Cardiac muscle cell (in vitro differentiated cells and primary cell): ENCODE results near the gene ESPN. TPM values are rescaled to one million over a fixed set of nuclear protein-coding genes. Genes with fewer than 3 reads are reported as not detected.
A peak's percentile ranks its signal among the peaks of the same experiment; 100 is the strongest.
"Not testable (repeated sequence)": the region's sequence is repeated elsewhere in the genome, so short reads cannot be mapped to it uniquely, and the experiment has no call there.

Experiments
- DNase-seq, 2 donors: peaks; one replicate each; pipeline versions ENCODE4 v3.0.0 to v3.0.0-alpha.2; 2010 to 2017; ENCODE audit warnings: low read depth in 1 of 2, low spot score in 1 of 2
- H3K27ac ChIP-seq: fragments of 200-600 bp; sonication (generic); 2 replicates; pipeline ENCODE4 v1.5.1; 2016
- H3K27me3 ChIP-seq: fragments of 200-600 bp; sonication (generic); 2 replicates; pipeline ENCODE4 v1.6.0; 2016; ENCODE audit warnings: control low read depth
- H3K36me3 ChIP-seq: fragments of 200-600 bp; sonication (generic); 2 replicates; pipeline ENCODE4 v1.5.1; 2016; ENCODE audit warnings: control low read depth
- H3K4me1 ChIP-seq: fragments of 200-600 bp; sonication (generic); 2 replicates; pipeline ENCODE4 v1.8.1; 2017; ENCODE audit warnings: low read depth, mild to moderate bottlenecking, mixed run types
- H3K4me3 ChIP-seq: fragments of 200-600 bp; sonication (generic); 2 replicates; pipeline ENCODE4 v1.5.1; 2016; ENCODE audit warnings: mild to moderate bottlenecking
- H3K9me3 ChIP-seq: fragments of 200-600 bp; sonication (generic); 2 replicates; pipeline ENCODE4 v1.5.1; 2017; ENCODE audit warnings: low read depth, mild to moderate bottlenecking, control low read depth
- polyA plus RNA-seq: library from polyadenylated mRNA; unstranded; fragments of >200 nt; fragmentation: Nextera tagmentation; extraction: Ambion mirVana; gene quantifications from 2 replicates; pipeline ENCODE4 v1.2.1, GENCODE V29; 2016
- total RNA-seq: library from RNA; depleted of rRNA; stranded (reverse); fragments of >200 nt; gene quantifications from 2 replicates; pipeline ENCODE4 v1.2.3, GENCODE V29; 2016
- TF ChIP-seq, protein P1 (sequence below): IDR thresholded peaks from 2 replicates; pipeline ENCODE4 v1.5.1; 2012; ENCODE audit warnings: low read depth, mild to moderate bottlenecking, low read length

The ESPN gene
- total and polyA plus RNA-seq, 2 experiments from 2014 or later: 8.0 to 18.1 TPM

GRCh38 chr1:6450943-6451373 lies 26.4 kb downstream of the ESPN start:
- Histone ChIP-seq H3K36me3 (no peaks in the 10 kb centered on the region), H3K4me3 (no peak overlapping the region), H3K27ac (no peak overlapping the region), H3K27me3 (peaks cover 33% of the 10 kb centered on the region), H3K4me1 (no peaks in the 10 kb centered on the region), H3K9me3 (no peaks in the 10 kb centered on the region)
- TF ChIP-seq, protein P1, sequence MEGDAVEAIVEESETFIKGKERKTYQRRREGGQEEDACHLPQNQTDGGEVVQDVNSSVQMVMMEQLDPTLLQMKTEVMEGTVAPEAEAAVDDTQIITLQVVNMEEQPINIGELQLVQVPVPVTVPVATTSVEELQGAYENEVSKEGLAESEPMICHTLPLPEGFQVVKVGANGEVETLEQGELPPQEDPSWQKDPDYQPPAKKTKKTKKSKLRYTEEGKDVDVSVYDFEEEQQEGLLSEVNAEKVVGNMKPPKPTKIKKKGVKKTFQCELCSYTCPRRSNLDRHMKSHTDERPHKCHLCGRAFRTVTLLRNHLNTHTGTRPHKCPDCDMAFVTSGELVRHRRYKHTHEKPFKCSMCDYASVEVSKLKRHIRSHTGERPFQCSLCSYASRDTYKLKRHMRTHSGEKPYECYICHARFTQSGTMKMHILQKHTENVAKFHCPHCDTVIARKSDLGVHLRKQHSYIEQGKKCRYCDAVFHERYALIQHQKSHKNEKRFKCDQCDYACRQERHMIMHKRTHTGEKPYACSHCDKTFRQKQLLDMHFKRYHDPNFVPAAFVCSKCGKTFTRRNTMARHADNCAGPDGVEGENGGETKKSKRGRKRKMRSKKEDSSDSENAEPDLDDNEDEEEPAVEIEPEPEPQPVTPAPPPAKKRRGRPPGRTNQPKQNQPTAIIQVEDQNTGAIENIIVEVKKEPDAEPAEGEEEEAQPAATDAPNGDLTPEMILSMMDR: no peak
- DNase-seq: no peak

- H3K36me3 ChIP-seq, H3K9me3 ChIP-seq, H3K4me1 ChIP-seq, H3K27ac ChIP-seq, H3K27me3 ChIP-seq, H3K4me3 ChIP-seq: not testable (repeated sequence)
- DNase-seq: peak in 1 of 2 donors; percentile 30
Measured at GRCh38 chr1:6453895-6454855, 29.6 kb downstream of the ESPN start.

DNA sequence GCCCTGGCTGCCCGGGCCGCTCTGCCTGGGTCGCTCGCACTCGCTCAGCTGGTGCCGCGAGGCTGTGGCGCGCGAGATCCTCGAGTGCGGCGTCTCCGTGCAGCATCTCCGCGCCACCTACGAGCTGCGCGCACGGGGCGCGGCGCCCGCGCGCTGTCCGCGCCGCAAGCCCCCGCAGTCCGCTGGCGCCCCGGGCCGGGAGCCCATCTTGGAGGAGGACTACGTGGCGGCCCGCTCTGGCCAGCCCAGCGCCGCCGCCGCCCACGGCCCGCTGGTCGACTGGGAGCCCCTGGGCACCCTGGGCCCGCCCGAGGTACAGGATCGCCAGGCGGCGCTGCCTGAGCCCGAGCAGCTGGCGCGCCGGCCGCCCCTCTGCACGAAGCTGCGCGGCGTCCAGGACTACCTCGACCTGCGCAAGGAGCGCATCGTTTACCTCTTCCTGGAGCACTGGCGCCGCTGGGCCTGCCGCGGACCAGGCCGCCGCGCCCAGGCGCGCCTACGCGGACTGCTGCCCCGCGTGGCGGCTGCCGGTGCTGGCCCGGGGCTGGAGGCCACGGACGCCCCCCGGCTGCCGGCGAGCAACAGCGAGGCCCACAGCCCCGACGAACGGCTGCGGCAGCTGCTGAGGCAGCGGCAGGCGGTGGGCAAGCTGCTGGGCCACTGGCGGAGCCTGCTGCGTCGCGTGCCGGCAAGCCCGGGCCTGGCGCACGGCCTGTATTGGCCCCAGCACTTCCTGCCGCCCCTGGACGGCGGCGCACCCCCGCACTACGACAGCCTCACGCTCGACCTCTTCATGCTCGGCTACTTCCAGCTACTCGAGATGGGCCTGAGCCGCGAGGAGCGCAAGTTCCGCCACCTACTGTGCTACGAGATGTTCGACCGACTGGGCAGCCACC lies 30.5 kb downstream of the ESPN start:
- Histone ChIP-seq H3K4me1 (no peaks in the 10 kb centered on the region), H3K9me3 (no peaks in the 10 kb centered on the region), H3K27me3 (no peaks in the 10 kb centered on the region), H3K27ac (no peak overlapping the region), H3K36me3 (no peaks in the 10 kb centered on the region), H3K4me3 (no peak overlapping the region)
- TF ChIP-seq, protein P1: no peak
- peak in 1 of 2 donors; percentile 29 for DNase-seq

- not testable (repeated sequence) for H3K36me3 ChIP-seq, H3K27ac ChIP-seq, H3K4me3 ChIP-seq, H3K9me3 ChIP-seq, H3K27me3 ChIP-seq, H3K4me1 ChIP-seq, DNase-seq
Measured at GRCh38 chr1:6455752-6456520, 31.4 kb downstream of the ESPN start.

DNA sequence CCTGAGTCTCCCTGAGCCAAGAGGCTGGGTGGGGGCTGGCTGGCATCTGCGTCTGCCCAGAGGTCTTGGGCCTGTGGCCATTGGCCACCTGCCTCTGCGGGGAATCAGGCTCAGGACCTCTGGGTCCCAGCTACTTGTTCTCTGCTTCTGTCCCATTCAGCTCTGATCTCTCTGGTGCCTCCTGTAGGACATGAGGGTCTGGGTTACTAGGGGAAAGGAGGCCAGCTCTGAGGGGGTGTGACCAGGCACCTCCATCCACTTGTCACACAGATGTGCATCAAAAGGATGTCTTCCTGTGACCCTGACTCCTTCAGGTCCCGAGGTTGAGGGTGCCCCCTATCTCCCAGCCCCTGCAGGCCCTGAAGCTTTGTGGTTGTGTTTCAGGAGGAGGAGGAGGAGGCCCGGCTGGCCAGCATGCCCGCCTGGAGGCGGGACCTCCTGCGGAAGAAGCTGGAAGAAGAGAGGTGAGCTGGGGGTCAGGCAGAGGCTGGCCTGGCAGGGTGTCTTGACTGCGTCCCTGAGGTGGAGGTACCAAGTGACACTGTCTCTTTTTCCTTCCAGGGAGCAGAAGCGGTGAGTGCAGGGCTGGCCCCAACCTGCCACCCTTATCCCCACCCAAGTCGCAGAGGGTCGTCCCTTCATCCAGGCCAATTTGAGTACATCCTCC lies 32.4 kb downstream of the ESPN start:
- no peak for DNase-seq
- TF ChIP-seq, protein P1: no peak
- H3K4me1 ChIP-seq: no peaks in the 10 kb centered on the region
- H3K36me3 ChIP-seq: no peaks in the 10 kb centered on the region
- no peak overlapping the region for H3K4me3 ChIP-seq
- no peaks in the 10 kb centered on the region for H3K27me3 ChIP-seq
- no peak overlapping the region for H3K27ac ChIP-seq
- H3K9me3 ChIP-seq: no peaks in the 10 kb centered on the region
